GM21619 (cell line): Measurements from ENCODE around the gene BHLHE40.
A peak's percentile ranks its signal among the peaks of the same experiment; 100 is the strongest.
"Not testable (repeated sequence)": the region's sequence is repeated elsewhere in the genome, so short reads cannot be mapped to it uniquely, and the experiment has no call there.

ENCODE experiments used
- ATAC-seq: cut with Tn5 transposase; IDR thresholded peaks from one replicate; pipeline ENCODE4 v1.9.1; 2021; ENCODE audit not compliant: unreplicated experiment

The BHLHE40 gene

DNA sequence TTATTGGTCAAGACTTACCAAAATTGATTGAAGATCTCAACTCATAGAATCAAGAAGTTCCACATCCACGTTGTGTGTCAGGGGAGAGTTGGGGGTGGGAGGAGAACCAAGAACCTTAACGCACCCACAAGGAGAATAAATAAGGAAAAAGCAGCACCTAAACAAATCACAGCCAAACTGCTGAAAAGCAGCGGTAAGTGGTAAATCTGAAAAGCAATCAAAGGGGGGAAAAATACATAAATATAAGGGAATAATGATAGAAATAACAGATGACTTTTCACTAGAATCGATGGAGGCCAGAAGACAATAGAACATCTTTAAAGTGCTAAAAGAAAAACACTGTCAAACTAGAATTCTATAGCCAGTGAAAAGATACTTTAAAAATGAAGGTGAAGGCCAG lies 20.1 kb upstream of the BHLHE40 start:
- ATAC-seq: no peak

DNA sequence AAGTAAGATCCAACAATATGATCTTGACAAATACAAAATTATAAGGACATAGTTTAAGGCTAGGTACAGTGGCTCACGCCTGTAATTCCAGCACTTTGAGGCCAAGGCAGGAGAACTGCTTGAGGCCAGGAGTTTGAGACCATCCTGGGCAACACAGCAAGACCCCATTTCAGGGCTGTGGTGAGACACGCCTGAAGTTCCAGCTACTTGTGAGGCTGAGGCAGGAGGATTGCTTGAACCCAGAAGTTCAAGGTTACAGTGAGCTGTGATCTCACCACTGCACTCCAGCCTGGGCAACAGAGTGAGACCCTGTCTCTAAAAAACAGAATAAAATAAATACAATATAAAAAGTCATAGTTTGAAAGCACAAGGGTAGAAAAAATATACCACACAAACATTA lies 17.4 kb upstream of the BHLHE40 start:
- ATAC-seq: not testable (repeated sequence)

DNA sequence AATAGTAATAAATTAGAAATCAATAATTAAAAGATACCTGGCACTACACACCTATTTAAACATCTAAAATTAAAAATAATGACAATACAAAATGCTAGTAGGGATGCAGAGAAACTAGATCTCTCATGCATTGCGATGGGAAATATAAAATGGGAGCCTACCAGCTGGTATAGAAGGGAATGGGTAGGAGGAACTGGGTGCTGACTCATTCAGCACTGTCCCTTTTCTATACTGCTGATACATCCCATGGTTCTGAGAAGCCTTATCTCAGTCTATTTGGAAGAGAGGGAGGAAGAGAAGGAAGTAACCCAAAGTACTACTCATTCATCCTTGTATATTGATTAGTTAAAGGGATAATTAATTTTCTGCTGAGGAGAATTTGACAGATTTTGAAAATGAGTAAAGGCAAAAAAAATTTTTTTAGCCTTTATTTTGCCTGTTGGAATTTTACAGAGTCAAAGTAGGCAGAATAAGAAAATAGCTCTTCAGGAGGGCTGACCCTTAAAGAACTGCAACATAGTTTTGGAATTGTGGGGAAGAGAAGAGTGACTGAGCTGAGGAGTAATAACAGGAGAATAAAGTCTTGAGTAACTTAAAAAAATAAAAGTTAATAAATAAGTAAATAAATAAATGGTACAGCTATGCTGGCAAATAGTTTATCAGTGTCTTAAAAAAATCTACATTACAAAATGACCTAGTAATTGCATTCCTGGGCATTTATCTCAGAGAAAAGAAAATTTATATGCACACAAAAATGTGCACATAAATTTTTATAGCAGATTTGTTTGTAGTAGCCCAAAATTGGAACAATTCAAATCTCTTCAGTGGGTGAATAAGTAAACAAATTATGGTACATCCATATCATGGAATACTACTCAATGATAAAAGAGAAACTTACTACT lies 15.3 kb upstream of the BHLHE40 start:
- no peak for ATAC-seq

DNA sequence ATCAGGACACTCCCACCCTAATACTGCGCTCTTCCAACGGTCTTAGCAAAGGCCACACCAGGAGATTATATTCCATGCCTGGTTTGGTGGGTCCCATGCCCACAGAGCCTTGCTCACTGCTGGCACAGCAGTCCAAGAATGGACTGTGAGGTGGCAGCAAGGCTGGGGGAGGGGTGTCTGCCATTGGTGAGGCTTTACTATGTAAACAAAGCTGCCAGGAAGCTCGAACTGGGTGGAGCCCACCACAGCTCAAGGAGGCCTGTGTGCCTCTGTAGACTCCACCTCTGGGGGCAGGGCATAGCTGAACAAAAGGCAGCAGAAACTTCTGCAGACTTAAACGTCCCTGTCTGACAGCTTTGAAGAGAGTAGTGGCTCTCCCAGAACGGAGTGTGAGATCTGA lies 13.2 kb upstream of the BHLHE40 start:
- ATAC-seq: not testable (repeated sequence)

DNA sequence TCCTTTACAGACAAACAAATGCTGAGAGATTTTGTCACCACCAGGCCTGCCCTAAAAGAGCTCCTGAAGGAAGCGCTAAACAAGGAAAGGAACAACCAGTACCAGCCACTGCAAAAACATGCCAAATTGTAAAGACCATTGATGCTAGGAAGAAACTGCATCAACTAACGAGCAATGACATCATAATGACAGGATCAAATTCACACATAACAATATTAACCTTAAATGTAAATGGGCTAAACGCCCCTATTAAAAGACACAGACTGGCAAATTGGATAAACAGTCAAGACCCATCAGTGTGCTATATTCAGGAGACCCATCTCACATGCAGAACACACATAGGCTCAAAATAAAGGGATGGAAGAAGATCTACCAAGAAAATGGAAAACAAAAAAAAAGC lies 11.6 kb upstream of the BHLHE40 start:
- not testable (repeated sequence) for ATAC-seq

DNA sequence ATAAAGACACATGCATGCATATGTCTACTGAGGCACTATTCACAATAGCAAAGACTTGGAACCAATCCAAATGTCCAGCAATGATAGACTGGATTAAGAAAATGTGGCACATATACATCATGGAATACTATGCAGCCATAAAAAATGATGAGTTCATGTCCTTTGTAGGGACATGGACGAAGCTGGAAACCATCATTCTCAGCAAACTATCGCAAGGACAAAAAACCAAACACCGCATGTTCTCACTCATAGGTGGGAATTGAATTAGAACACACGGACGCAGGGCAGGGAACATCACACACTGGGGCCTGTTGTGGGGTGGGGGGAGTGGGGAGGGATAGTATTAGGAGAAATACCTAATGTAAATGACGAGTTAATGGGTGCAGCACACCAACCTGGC lies 7.8 kb upstream of the BHLHE40 start:
- not testable (repeated sequence) for ATAC-seq

DNA sequence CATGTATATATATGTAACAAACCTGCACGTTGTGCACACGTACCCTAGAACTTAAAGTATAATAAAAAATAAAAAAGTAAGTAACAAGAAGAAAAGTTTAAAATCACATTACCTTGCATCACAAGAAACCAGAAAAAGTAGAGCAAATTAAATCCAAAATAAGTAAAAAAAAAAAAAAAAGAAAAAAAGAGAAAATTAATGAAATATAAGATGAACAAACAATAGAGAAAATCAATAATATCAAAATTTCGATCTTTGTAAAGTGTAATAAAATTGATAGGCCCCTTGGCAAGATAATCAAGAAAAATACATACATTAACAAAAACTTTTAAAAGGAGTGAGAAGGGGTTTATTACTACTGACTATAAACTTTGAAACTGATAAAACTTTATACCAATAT lies 7.4 kb upstream of the BHLHE40 start:
- ATAC-seq: no peak

DNA sequence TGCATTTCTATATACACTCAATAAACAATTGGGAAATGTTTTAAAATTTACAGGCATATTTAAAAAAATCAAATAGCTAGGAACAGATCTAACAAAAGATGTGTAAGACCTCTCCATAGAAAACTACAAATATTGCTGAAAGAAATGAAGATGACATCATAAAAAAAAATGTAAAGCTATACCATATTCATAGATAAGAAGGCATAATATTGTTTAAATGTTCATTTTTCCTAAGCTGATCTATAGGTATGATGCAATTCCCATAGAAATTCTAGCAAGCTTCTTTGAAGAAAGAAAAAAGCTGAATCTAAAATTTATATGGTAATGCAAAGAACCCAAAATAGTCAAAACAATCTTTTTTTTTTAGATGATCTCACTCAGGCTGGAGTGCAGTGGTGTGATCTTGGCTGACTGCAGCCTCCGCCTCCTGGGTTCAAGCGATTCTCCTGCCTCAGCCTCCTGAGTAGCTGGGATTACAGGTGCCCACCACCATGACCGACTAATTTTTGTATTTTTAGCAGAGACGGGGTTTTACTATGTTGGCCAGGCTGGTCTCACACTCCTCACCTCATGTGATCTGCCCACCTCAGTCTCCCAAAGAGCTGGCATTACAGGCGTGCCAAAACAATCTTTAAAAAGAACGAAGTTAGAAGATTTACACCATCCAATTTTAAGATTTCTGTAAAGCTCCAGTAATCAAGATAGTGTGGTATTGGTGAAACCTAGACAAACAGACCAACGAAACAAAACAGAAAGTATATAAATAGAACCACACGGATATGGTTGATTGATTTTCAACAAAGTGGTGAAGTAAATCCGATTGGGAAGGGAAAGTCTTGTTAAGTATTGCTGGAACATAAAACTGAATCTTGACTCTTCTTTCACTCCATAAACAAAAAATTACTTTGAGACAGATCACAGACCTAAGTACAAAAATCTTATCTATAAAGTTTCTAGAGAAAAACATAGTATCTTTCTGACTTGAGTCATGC lies 6.3 kb upstream of the BHLHE40 start:
- ATAC-seq: peak; percentile 25

DNA sequence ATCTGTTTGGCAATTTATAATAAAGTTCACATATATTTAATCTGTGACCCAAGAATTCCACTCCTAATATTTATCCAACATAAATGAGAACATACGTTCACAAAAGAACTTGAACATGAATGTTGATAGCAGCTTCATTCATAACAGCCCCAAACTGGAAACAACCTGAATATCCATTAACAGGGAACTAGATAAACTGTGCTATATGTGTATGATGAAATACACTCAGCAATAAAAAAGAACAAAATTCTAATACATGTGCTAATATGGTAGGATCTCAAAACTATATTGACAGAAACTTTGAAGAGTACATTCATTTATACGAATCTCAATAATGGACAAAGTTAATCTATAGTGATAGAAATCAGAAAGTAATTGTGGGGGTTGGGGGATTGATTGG lies 5.1 kb upstream of the BHLHE40 start:
- no peak for ATAC-seq

DNA sequence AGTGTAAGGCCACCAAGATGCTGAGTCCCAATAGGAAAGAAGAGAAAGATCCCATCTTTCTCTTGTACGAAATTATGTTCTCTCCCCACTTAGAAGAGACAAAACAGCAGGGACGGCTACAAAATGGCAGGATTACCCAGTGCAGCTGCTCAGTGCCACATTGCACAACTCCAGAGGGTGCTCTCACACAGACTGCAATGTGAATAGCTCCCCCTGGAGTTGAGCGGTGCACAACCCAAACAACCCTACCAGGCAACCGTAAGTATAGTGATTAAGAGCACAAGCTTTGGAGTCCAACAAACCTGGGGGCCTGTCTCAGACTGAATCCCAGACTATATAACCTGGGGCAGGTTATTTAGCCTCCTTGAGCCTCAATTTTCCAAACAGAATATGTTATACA lies 3.1 kb upstream of the BHLHE40 start:
- no peak for ATAC-seq

DNA sequence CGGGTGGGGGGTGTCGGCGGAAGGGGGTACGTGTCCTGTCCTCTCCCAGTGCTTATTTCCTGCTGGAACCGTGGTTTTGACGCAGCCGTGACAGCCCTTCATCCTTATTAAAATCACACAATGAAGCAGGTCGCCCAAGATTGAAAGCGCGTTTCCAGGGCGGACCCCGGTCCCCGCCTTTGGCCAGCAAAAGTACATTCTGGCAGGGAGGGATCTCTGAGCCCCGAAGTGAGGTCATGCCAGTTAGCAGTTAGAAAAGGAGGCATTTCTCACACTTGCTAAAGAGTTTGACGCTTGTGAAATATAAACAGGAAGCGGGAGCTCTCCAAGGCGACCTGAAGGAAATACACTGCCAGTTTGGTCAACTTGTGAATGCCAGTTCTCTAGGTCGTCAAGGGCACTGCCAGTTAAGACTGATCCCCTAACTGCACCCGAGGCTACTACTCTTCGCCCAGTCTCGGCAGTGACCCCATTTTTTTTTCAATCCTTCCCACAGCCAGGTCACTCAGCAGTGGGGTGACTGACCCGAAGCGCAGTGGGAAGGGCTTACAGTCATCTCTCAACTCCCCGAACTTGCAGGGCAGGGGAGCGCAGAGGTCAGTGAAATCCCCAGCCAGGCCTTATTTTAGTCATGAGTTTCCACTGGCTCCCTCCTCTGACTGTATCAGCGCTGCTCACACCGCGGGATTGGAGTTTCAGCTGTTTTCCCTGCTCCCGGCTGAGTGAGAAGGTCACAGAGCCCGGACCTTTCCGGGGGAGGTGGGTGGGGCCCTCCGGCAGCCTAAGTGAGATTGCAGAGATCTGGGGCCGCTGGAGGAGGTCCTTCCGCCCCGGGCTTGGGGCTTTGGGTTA lies 2.0 kb upstream of the BHLHE40 start:
- peak; percentile 34 for ATAC-seq

DNA sequence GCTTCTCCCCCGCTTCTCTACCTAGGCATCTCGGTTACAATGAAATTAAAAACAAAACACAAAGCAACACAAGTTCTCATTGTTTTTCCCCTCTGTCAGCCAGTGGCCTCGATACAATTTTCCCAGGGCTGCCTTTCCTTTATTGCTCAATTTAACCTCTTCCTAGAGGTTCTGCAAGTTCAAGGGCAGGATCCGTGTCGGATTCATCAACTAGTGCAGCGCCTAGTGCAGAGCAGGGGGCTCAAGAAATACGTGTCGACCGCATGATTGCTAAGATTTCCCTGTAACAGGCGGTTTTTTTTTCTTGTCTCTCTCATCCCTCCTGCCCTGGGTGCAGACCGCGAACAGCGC lies 1.4 kb upstream of the BHLHE40 start:
- no peak for ATAC-seq

DNA sequence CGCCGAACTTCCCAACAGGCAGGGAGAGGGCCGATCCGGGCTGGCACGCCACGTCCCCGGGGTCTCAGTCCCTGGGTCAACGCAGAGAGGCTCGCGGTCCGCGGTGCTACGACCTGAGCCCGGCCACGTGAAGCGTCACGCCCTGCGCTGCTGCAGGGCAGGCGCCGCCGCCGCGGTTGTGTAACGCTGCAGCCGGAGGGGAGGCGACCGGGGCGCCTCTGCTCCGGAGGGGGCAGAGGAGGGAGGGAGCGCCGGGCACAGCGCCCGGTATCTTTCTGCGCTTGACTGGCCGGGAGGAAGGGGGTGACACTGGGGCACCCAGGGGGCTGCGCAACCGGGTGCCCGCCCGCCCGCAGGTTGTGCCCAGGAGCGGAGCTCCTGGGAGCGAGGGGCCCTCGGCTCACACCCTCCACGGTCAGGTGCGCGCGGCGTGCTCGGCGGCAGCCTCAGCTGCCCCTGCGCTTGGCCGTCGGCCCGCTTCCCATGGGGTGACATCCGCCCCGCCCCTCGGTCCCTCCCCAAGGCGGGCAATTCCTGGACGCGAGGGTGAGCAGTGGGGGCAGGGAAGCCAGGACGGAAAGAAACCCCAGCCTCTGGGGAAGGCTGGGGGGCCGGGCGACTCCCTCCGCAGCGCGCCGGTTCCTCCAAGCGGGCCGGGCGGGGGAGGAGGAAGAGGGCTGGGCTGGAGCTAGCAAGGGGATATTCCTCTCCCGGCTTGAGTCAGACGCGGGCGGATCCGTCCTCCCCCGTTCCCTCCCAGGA lies 852 bp upstream of the BHLHE40 start:
- ATAC-seq: peak; percentile 43

DNA sequence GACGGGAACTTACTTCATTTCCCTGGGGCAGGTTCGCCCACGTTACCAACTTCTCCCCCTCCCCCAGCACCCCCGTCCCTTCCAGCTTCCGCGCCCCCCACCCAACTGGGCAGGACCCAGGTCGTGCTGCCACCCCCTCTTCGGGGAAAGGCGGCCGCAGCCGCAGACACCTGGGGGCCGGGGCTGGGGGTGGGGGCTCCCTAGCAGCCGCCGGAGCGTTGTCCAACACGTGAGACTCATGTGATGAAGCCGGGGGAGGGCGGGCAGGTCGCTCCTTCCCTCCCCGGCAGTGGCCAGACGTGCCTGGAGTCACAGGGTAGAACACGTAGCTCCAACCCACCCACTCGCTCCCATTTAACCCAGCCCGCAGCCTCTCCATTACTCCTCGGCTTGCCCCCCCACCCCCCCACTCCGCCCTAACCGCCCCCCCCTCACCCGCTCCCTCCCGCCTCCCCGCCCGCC lies 240 bp upstream of the BHLHE40 start:
- peak; percentile 41 for ATAC-seq

DNA sequence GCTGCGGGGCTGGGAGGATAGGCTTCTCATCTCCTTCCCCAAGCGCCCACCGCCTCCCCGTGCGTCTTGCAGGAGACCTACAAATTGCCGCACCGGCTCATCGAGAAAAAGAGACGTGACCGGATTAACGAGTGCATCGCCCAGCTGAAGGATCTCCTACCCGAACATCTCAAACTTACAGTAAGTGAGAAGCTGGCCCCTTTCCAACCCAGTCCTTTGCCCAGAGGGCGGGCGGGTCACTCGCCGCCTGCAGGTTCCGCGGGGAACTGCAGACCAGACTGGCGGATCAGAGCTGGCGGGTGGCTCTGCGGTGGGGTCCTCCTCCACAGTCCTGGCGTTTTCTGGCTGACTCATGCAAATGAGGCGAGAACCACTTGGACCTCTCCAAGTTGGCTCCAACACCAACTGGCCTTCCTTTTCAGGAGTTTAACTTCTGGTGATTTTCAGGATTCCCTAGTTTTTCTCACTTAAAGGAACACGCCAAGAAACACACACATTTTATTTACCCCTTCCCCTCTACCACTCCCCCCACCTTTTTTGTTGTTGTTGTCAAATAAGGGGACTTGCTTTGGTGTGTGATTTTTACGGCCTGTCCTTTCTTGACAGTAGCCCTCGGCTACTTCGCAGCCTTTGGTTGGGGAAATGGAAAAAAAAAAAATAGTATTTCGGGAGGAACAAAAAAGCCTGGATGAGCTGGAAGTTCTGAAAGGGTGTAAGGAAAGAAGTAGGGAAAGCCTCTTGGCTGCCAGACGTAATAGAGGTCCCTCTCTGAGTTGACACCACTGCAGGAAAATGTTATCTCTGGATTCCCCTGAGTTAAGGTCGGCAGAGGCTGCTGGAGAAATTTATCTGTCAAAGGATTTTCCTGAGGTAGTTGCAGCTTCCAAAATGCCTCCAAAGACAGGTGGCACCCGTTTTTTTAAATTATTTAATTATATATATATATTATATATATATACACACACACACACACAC lies 1.3 kb downstream of the BHLHE40 start:
- no peak for ATAC-seq

DNA sequence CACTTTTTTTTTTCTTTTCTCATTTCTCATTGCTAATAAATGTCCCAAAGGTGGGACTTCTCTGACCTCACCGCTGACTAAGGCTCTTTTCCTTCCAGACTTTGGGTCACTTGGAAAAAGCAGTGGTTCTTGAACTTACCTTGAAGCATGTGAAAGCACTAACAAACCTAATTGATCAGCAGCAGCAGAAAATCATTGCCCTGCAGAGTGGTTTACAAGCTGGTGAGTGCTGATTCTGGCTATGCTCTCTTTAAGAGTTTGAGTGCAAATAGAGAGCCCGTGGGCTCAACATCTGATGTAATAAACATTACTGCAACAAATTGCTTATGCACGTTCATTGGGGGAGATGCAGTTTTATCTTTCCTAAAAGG lies 2.0 kb downstream of the BHLHE40 start:
- ATAC-seq: no peak

DNA sequence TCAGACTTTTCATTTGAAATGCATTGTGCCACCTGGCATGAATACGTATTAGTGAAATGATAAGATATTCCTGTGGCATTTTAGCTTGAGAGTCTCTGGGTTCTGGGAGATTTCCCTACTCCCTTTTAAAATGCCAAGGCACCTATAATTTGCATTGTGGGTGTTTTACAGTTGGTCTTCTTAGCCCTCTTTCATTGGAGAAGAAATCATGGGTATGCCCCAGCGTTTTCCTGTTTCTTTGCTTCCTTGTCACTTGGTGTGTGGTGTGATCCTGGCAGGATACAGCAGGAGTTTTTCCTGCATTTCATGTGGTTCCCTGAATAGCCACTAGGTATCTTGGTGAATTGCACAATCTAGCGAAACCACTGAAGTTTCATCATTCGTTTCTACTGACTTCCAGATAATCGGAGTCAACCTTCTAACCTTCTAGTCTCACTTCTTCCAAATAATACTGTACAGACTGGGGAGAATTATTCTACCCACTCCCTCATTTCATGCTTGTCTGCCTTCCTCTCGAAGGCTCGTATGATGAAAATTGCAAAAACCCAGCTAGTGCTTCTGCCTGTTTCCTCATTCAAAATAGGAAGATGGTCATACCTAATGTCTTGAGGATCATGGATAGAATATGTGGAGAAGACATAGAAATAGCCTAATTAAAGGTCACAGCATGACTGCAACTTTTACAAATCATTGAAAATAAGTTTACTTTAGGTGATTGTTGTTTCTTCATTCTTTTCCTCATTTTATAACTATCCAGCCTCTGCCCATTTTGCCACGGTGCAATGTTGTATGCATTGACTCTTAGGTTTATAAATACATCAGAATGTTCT lies 2.6 kb downstream of the BHLHE40 start:
- no peak for ATAC-seq
